ENCODE measurements around the gene CACTIN. TPM values are rescaled to one million over a fixed set of nuclear protein-coding genes. Genes with fewer than 3 reads are reported as not detected.

Gene CACTIN
- polyA plus RNA-seq, 1 donor (not counting 4 experiments of a cell fraction or from before 2014, with no cell fraction given) = 10.8 TPM

GRCh38 chr19:3657395-3657769 is 30.8 kb upstream of the CACTIN start:
- Histone ChIP-seq H3K9me3 (ENCODE audit: control insufficient read depth, low read depth, low read length) (no peaks in the 10 kb centered on the region), H3K36me3 (ENCODE audit: control insufficient read depth in 2 of 2, extremely low read depth in 1 of 2, insufficient read depth in 2 of 2, low read length in 2 of 2) (peaks cover 0 to 25% of the 10 kb centered on the region in 2 experiments), H3K4me1 (ENCODE audit: control insufficient read depth, extremely low read depth, insufficient read depth, low read length) (peaks cover 2% of the 10 kb centered on the region), H3K9me1 (ENCODE audit: control insufficient read depth, extremely low read depth, insufficient read depth, low read length) (no peaks in the 10 kb centered on the region), H4K20me1 (ENCODE audit: control insufficient read depth, extremely low read depth, insufficient read depth, low read length) (no peaks in the 10 kb centered on the region), H3K79me2 (ENCODE audit: control insufficient read depth, insufficient read depth, low read length) (no peaks in the 10 kb centered on the region), H3K4me3 (ENCODE audit: control insufficient read depth in 2 of 3, extremely low read depth in 1 of 3, insufficient read depth in 2 of 3, low read depth in 1 of 3, low read length in 3 of 3) (no peak overlapping the region), H2AFZ (ENCODE audit: control insufficient read depth, low read length) (no peak overlapping the region), H3K4me2 (ENCODE audit: control insufficient read depth, extremely low read depth, insufficient read depth, low read depth, low read length) (no peak overlapping the region), H3K27ac (ENCODE audit: control insufficient read depth, insufficient read depth, low read length) (no peak overlapping the region), H3K27me3 (ENCODE audit: control insufficient read depth, extremely low read depth, insufficient read depth, low read length) (no peaks in the 10 kb centered on the region), H3K9ac (ENCODE audit: control insufficient read depth, extremely low read depth, insufficient read depth, low read length) (no peak overlapping the region)
- dilution Hi-C loops (cut with MboI; ENCODE audit: extremely low pct_ligation_motif_present, low sequenced_read_pairs) = no loop called here
- DNase-seq (ENCODE audit: low read depth, low spot score) = no peak
- TF ChIP-seq CTCF (optimal IDR thresholded peaks at IDR 0.05 in 1 of 3, IDR thresholded peaks at IDR 0.05 in 1 of 3, conservative IDR thresholded peaks at IDR 0.05 in 1 of 3; ENCODE audit: extremely low read depth in 1 of 3, insufficient read depth in 2 of 3, low read length in 3 of 3) (no peak), EZH2 (IDR thresholded peaks at IDR 0.05; ENCODE audit: low read length) (no peak)
- FAIRE-seq = no peak

- H3K27me3 ChIP-seq (ENCODE audit: control insufficient read depth, extremely low read depth, insufficient read depth, low read length) = no peaks in the 10 kb centered on the region
- no peak for TF ChIP-seq CTCF (optimal IDR thresholded peaks at IDR 0.05 in 1 of 3, IDR thresholded peaks at IDR 0.05 in 1 of 3, conservative IDR thresholded peaks at IDR 0.05 in 1 of 3; ENCODE audit: extremely low read depth in 1 of 3, insufficient read depth in 2 of 3, low read length in 3 of 3)
- no peak for TF ChIP-seq EZH2 (IDR thresholded peaks at IDR 0.05; ENCODE audit: low read length)
- H3K4me3 ChIP-seq (ENCODE audit: control insufficient read depth in 2 of 3, extremely low read depth in 1 of 3, insufficient read depth in 2 of 3, low read depth in 1 of 3, low read length in 3 of 3) = no peak overlapping the region
- dilution Hi-C loops (cut with MboI; ENCODE audit: extremely low pct_ligation_motif_present, low sequenced_read_pairs) = no loop called here
- no peak for DNase-seq (ENCODE audit: low read depth, low spot score)
- no peaks in the 10 kb centered on the region for H4K20me1 ChIP-seq (ENCODE audit: control insufficient read depth, extremely low read depth, insufficient read depth, low read length)
- no peak overlapping the region for H3K9ac ChIP-seq (ENCODE audit: control insufficient read depth, extremely low read depth, insufficient read depth, low read length)
- H3K36me3 ChIP-seq (ENCODE audit: control insufficient read depth in 2 of 2, extremely low read depth in 1 of 2, insufficient read depth in 2 of 2, low read length in 2 of 2) = peaks cover 0 to 25% of the 10 kb centered on the region in 2 experiments
- no peak overlapping the region for H3K4me2 ChIP-seq (ENCODE audit: control insufficient read depth, extremely low read depth, insufficient read depth, low read depth, low read length)
- H3K27ac ChIP-seq (ENCODE audit: control insufficient read depth, insufficient read depth, low read length) = no peak overlapping the region
- no peak overlapping the region for H2AFZ ChIP-seq (ENCODE audit: control insufficient read depth, low read length)
- no peak for FAIRE-seq
- no peaks in the 10 kb centered on the region for H3K9me3 ChIP-seq (ENCODE audit: control insufficient read depth, low read depth, low read length)
- H3K4me1 ChIP-seq (ENCODE audit: control insufficient read depth, extremely low read depth, insufficient read depth, low read length) = peaks cover 2% of the 10 kb centered on the region
- no peaks in the 10 kb centered on the region for H3K9me1 ChIP-seq (ENCODE audit: control insufficient read depth, extremely low read depth, insufficient read depth, low read length)
- no peaks in the 10 kb centered on the region for H3K79me2 ChIP-seq (ENCODE audit: control insufficient read depth, insufficient read depth, low read length)
These were observed 30.3 kb upstream of the CACTIN start for GRCh38 chr19:3656747-3657394.
